Smooth muscle cell (in vitro differentiated cells): ENCODE measurements around the gene FBXO9. TPM values are rescaled to one million over a fixed set of nuclear protein-coding genes. Genes with fewer than 3 reads are reported as not detected.

Experiments
- DNase-seq: peaks from one replicate; lab custom pipeline; 2025; ENCODE audit not compliant: unreplicated experiment; lab: John Stamatoyannopoulos, UW
- H2AFZ ChIP-seq: fragments of 200-600 bp; sonication (generic); 2 replicates; pipeline ENCODE4 v1.6.0; 2016; ENCODE audit warnings: antibody characterized with exemption, low read depth, mild to moderate bottlenecking
- H3F3A ChIP-seq: fragments of 200-600 bp; sonication (generic); 2 replicates; pipeline ENCODE4 v1.6.0; 2017; ENCODE audit warnings: antibody characterized with exemption, low read depth
- H3K27ac ChIP-seq: fragments of 200-600 bp; sonication (generic); 2 replicates; pipeline ENCODE4 v1.5.1; 2016; ENCODE audit warnings: low read depth, mild to moderate bottlenecking
- H3K27me3 ChIP-seq: fragments of 200-600 bp; sonication (generic); 2 replicates; pipeline ENCODE4 v1.6.1; 2016; ENCODE audit warnings: low read depth, mild to moderate bottlenecking
- H3K36me3 ChIP-seq: fragments of 200-600 bp; sonication (generic); 2 replicates; pipeline ENCODE4 v1.5.1; 2016; ENCODE audit warnings: low read depth
- H3K4me1 ChIP-seq: fragments of 200-600 bp; sonication (generic); 2 replicates; pipeline ENCODE4 v1.5.1; 2016; ENCODE audit warnings: low read depth
- H3K4me2 ChIP-seq: fragments of 200-600 bp; sonication (generic); 2 replicates; pipeline ENCODE4 v1.6.0; 2016; ENCODE audit warnings: mild to moderate bottlenecking
- H3K4me3 ChIP-seq: fragments of 200-600 bp; sonication (generic); 2 replicates; pipeline ENCODE4 v1.5.1; 2016; ENCODE audit warnings: mild to moderate bottlenecking
- H3K79me2 ChIP-seq: fragments of 200-600 bp; sonication (generic); 2 replicates; pipeline ENCODE4 v1.6.0; 2016; ENCODE audit warnings: low read depth, mild to moderate bottlenecking
- H3K9ac ChIP-seq: fragments of 200-600 bp; sonication (generic); 2 replicates; pipeline ENCODE4 v1.6.0; 2016; ENCODE audit warnings: low read depth
- H3K9me3 ChIP-seq: fragments of 200-600 bp; sonication (generic); replicated peaks from 2 replicates; pipeline ENCODE4 v1.5.1; 2016; ENCODE audit warnings: low read depth
- H4K20me1 ChIP-seq: fragments of 200-600 bp; sonication (generic); 2 replicates; pipeline ENCODE4 v1.6.0; 2016; ENCODE audit warnings: low read depth
- CTCF ChIP-seq: fragments of 200-600 bp; sonication (generic); IDR thresholded peaks from 2 replicates; pipeline ENCODE4 v1.5.1; 2017; ENCODE audit warnings: borderline replicate concordance, mild to moderate bottlenecking, antibody characterized with exemption; ENCODE audit not compliant: insufficient read depth, poor library complexity, severe bottlenecking
- WGBS: methylation state at CpG from one replicate; pipeline ENCODE4 v1.1.7; 2016; ENCODE audit warnings: low lambda C conversion rate; 5-methylcytosine and 5-hydroxymethylcytosine counted together
- polyA plus RNA-seq: library from polyadenylated mRNA; unstranded; fragments of >200 nt; fragmentation: Nextera tagmentation; extraction: Ambion mirVana; gene quantifications from 2 replicates; pipeline ENCODE4 v1.2.1, GENCODE V29; 2016
- total RNA-seq: library from RNA; depleted of rRNA; stranded (reverse); fragments of >200 nt; gene quantifications from 2 replicates; pipeline ENCODE4 v1.2.3, GENCODE V29; 2014

The FBXO9 gene
- total and polyA plus RNA-seq, 2 experiments from 2014 or later: 25.5 to 55.1 TPM

GRCh38 chr6:53043581-53043980 lies 21.6 kb upstream of the FBXO9 start:
- Histone ChIP-seq H2AFZ (no peak overlapping the region), H3F3A (peaks cover 12% of the 10 kb centered on the region), H3K36me3 (no peaks in the 10 kb centered on the region), H3K4me2 (peak overlapping the region; percentile 77), H3K27me3 (no peaks in the 10 kb centered on the region), H3K27ac (peak overlapping the region; percentile 96), H3K4me3 (peak overlapping the region; percentile 18), H3K9me3 (no peaks in the 10 kb centered on the region), H4K20me1 (no peaks in the 10 kb centered on the region), H3K79me2 (peaks cover 13% of the 10 kb centered on the region), H3K4me1 (peaks cover 42% of the 10 kb centered on the region), H3K9ac (peak overlapping the region; percentile 55)
- no peak for DNase-seq
- TF ChIP-seq CTCF: no peak

- WGBS: 8% methylated on average over 4 of the region's 4 CpGs
- H3K4me3 ChIP-seq: peak overlapping the region; percentile 18
- peak overlapping the region; percentile 77 for H3K4me2 ChIP-seq
- H3K36me3 ChIP-seq: no peaks in the 10 kb centered on the region
- H4K20me1 ChIP-seq: no peaks in the 10 kb centered on the region
- H3F3A ChIP-seq: peaks cover 12% of the 10 kb centered on the region
- peak overlapping the region; percentile 96 for H3K27ac ChIP-seq
- no peak overlapping the region for H2AFZ ChIP-seq
- peak overlapping the region; percentile 55 for H3K9ac ChIP-seq
- H3K4me1 ChIP-seq: peaks cover 42% of the 10 kb centered on the region
- H3K79me2 ChIP-seq: peaks cover 13% of the 10 kb centered on the region
- H3K27me3 ChIP-seq: no peaks in the 10 kb centered on the region
- no peaks in the 10 kb centered on the region for H3K9me3 ChIP-seq
- no peak for DNase-seq
- no peak for TF ChIP-seq CTCF
Observed at GRCh38 chr6:53044071-53044470, 21.1 kb upstream of the FBXO9 start.

- no peak overlapping the region for H2AFZ ChIP-seq
- H3K4me3 ChIP-seq: peak overlapping the region; percentile 18
- TF ChIP-seq CTCF: no peak
- H3K27me3 ChIP-seq: no peaks in the 10 kb centered on the region
- no peak for DNase-seq
- no peaks in the 10 kb centered on the region for H4K20me1 ChIP-seq
- H3K9ac ChIP-seq: peak overlapping the region; percentile 55
- peak overlapping the region; percentile 96 for H3K27ac ChIP-seq
- H3K36me3 ChIP-seq: no peaks in the 10 kb centered on the region
- no peaks in the 10 kb centered on the region for H3K9me3 ChIP-seq
- 50% methylated on average over 4 of the region's 4 CpGs for WGBS
- H3K4me1 ChIP-seq: peaks cover 42% of the 10 kb centered on the region
- peak overlapping the region; percentile 77 for H3K4me2 ChIP-seq
- peaks cover 13% of the 10 kb centered on the region for H3K79me2 ChIP-seq
- H3F3A ChIP-seq: peaks cover 12% of the 10 kb centered on the region
Observed at GRCh38 chr6:53044572-53044971, 20.6 kb upstream of the FBXO9 start.

GRCh38 chr6:53045891-53046673 lies 19.1 kb upstream of the FBXO9 start:
- H3K9me3 ChIP-seq: no peaks in the 10 kb centered on the region
- H3K79me2 ChIP-seq: peaks cover 13% of the 10 kb centered on the region
- H2AFZ ChIP-seq: no peak overlapping the region
- no peak overlapping the region for H3K27ac ChIP-seq
- DNase-seq: no peak
- H3K36me3 ChIP-seq: no peaks in the 10 kb centered on the region
- WGBS: 62% methylated on average over 1 of the region's 1 CpG
- H4K20me1 ChIP-seq: no peaks in the 10 kb centered on the region
- no peak overlapping the region for H3K4me2 ChIP-seq
- H3K9ac ChIP-seq: no peak overlapping the region
- H3K27me3 ChIP-seq: no peaks in the 10 kb centered on the region
- peaks cover 12% of the 10 kb centered on the region for H3F3A ChIP-seq
- peaks cover 40% of the 10 kb centered on the region for H3K4me1 ChIP-seq
- no peak overlapping the region for H3K4me3 ChIP-seq
- no peak for TF ChIP-seq CTCF
